Measurements from ENCODE around the gene ENO2.
"Not testable (repeated sequence)": the region's sequence is repeated elsewhere in the genome, so short reads cannot be mapped to it uniquely, and the experiment has no call there.

Gene ENO2

DNA sequence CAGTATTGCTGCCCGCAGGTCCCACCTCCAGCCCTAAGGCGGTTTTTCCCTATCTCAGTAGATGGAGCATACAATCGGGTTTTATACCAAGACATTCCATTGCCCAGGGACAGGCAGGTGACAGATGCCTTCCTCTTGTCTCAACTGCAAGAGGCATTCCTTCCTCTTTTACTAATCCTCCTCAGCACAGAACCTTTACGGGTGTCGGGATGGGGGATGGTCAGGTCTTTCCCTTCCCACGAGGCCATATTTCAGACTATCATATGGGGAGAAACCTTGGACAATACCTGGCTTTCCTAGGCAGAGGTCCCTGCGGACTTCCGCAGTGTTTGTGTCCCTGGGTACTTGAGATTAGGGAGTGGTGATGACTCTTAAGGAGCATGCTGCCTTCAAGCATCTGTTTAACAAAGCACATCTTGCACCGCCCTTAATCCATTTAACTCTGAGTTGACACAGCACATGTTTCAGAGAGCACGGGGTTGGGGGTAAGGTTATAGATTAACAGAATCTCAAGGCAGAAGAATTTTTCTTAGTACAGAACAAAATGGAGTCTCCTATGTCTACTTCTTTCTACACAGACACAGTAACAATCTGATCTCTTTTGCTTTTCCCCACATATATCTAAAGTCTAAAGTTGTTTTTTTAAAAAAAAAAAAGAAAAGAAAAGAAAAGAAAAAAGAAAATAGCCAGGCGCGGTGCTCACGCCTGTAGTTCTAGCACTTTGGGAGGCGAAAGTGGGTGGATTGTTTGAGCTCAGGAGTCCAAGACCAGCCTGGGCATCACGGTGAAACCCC is 28.0 kb upstream of the ENO2 start:
- DNase-seq, result not testable (repeated sequence)

- no peak for DNase-seq
These were observed 26.9 kb upstream of the ENO2 start for GRCh38 chr12:6887460-6887859.

DNA sequence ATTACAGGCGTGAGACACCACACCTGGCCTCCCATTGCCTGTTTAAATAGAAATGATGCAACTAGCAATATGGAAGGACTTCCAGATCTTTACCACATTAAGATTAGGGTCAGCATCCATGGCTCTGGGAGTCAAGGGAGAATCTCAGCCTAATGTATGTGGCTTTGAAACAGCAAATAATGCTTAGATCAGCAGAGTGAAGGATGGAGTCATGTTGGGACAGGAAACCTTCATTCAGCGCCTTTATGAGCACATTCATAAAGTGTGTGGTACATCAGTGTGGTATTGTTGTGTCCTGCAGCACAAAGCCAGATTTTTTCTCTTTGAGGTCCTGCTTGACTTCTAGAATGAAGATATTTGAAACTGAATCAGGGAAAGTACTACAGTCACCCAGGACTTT is 26.0 kb upstream of the ENO2 start:
- no peak for DNase-seq

DNA sequence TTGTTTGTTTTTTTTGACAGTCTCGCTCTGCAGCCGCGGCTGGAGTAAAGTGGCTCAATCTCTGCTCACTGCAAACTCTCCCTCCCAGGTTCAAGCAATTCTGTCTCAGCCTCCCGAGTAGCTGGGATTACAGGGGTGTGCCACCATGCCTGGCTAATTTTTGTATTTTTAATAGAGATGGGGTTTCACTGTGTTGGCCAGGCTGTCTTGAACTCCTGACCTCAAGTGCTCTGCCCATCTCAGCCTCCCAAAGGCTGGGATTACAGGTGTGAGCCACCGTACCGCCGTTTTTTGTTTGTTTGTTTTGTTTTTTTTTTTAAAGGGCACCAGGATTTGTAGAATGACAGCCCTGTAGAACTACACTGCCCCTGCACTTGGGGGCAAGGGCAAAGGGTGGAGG is 25.6 kb upstream of the ENO2 start:
- not testable (repeated sequence) for DNase-seq

DNA sequence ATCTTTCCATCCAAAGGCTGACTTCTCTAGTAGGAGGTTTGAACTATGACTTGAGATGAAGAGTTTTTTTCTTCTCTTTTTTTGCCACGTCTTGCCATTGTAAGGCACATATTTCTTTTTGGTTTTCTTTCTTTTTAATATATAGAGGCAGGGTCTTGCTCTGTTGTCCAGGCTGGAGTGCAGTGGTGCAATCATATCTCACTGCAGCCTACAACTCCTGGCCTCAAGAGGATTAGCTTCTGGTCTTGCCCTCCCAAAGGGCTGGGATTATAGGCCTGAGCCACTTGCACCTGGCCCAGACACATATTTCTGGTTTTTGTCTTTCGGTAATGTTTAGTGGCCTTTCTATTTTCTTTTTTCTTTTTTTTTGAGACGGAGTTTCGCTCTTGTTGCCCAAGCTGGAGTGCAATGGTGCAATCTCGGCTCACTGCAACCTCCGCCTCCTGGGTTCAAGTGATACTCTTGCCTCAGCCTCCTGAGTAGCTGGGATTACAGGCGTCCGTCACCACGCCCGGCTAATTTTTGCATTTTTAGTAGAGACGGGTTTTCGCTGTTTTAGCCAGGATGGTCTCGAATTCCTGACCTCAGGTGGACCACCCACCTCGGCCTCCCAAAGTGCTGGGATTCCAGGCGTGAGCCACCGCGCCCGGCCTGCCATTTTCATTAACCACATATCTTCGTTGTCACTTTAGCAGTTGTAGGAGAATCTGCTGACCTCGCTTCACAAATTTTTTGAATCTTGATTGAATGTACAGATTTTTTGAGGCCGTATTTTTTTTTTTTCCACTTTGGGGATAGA is 24.4 kb upstream of the ENO2 start:
- DNase-seq, result not testable (repeated sequence)

DNA sequence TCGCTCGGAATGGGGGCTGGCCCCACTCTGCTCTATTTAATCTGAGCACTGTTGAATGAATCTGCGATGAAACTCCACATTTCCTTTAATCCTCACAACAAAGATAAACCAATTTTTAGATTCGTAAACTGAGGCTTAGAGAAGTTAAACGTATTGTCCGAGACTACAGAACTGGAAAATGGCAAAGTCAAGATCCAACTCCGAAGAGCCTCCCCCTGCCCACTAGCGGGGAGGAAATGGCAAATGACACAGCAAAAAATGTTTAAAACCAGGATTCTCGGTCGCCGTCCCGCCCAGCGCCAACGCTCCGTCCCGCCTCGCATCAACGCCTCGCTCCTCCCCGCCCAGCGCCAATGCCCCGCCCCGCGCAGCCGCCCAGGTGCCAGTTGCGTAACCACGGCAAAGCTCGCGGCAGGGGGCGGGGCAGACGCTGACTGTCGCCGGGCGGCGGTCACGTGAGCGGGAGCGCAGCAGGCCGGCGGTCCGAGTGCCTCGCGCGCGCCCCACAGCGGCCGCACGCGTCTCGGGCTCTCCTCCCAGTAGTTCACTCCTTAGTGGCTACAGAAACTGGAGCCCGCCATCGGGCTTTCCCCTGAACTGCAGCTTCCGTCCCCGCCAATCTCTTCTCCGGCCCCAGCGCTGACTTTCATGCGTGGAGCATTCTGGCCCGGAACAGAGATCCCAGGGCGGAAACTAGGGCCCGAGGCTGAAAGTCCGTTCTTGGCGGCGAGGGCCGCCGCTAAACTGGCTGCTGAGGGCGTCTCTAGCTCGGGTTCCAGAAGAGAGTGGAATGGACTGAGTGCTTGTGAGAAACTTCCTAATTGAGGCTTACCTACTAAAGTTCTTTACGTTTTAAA is 23.4 kb upstream of the ENO2 start:
- peak; percentile 96 for DNase-seq

- DNase-seq, result no peak
These were observed 22.8 kb upstream of the ENO2 start for GRCh38 chr12:6891646-6892001.

DNA sequence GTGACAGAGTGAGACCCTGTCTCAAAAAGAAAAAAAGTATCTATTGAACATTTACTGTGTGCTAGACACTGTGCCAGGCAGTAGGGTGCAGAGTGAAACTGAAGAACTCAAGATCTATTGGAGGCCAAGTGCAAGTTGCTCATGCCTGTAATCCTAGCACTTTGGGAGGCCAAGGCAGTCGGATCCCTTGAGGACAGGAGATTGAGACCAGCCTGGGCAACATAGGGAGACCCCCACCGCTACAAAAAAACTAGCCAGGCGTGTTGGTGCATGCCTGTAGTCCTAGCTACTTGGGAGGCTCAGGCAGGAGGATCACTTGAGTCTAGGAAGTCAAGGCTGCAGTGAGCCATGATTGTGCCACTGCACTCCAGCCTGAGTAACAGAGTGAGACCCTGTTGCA is 21.7 kb upstream of the ENO2 start:
- not testable (repeated sequence) for DNase-seq

- DNase-seq, result no peak
These were observed 20.1 kb upstream of the ENO2 start for GRCh38 chr12:6894321-6894720.

- DNase-seq, result no peak
These were observed 17.4 kb upstream of the ENO2 start for GRCh38 chr12:6896846-6897435.

DNA sequence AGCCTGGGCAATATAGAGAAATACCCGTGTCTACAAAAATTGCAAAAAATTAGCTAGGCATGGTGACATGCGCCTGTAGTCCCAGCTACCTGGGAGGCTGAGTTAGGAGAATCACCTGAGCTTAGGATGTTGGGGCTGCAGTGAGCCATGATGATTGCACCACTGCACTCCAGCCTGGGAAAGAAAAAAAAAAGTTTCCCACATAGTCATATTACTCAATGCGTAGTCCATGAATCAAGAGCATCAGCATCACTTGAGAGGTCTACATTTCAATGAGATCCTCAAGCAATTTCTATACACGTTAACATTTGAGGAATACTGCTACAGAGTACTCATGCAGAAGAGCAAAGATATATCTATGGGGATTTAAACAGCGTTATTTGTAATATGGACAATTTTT is 15.0 kb upstream of the ENO2 start:
- DNase-seq, result no peak

- no peak for DNase-seq
These were observed 14.4 kb upstream of the ENO2 start for GRCh38 chr12:6899837-6900519.

DNA sequence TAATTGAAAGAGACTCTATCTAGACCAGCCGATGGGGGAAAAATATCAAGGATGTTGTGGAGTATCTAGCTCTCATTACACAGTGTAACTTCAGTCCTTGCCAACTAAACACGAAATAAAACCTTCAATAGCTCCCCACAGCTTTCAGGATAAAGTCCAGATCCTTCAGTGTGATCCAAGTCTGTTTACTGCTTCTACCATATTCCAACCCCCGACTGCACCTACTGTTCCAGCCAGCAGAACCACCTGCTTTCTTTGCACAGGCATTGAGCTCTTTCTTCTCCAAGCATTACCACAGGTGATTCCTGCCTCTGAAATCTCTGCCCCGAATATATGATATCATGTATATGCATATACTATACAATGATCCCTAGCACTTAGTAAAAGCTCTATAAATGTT is 11.9 kb upstream of the ENO2 start:
- DNase-seq, result no peak

DNA sequence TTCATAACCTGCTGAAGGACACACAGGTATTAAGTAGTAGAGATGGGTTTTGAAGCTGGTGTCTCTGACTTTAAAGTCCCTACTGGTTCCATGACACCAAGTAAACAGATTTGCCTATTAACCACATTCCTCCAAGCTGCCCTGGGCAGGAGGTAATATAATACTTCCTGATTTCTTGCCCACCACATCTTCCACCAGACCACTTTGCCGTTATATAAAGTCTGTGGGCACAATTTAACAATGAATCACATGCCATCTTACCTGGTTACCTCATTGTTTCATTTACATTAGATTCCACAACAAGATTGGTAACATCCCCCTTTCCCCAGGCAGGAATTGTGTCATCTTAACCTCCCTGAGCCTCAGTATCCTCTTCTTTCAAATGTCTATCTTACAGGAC is 10.7 kb upstream of the ENO2 start:
- no peak for DNase-seq

DNA sequence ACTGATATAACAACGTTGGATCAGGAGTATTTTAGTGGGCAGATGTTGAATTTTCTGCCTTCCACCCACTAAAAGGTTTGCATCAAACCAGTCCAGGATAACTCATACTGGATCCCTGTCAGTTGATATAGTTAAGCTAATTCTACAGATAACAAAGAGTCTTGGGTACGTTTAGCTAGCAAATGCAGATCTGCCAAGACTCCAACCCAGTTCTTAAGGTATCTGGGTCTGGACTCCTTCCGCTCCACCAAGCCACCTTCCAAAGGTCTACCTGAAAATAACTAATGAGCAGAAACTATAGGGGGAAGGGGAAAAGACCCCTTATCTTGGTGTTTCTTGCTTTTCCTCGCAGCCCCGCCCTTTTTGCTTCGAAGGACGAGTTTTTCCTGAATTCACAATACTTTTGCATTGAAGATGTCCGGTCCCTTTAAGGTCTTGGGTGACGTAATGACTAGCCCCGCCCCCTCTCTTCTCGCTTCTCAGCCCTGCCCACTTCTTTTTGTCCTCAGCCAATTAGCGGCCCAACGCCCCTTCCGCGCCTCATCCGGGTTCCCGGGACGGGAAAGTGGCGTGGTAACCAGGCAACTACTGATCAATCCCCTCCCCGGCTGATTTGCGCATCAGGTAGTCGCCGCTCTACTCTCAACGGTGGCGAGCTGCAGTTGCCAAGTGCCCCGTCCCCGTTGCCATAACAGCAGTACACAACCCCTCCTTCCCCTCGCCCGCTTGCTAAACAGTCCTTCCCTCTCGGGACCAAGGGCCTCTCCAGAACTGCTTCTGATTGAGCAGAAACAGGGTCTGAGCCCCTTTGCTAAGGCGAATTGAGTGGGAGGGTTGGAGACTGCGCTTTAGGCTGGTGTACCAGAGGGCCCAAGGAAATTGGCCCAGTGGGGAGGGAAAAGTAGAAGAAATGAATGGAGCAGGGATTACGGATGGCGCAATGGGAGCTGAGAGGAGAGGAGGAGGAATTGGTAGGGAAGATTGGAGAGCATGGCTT is 9.8 kb upstream of the ENO2 start, which contains the start of gene LRRC23:
LRRC23 (plus strand) TSS at position 543 of the 997 bp plus-strand sequence. CDS start 812 bp downstream, outside the sequence.
- DNase-seq, result peak; percentile 88

GRCh38 chr12:6905414-6906040 is 8.9 kb upstream of the ENO2 start:
- no peak for DNase-seq

DNA sequence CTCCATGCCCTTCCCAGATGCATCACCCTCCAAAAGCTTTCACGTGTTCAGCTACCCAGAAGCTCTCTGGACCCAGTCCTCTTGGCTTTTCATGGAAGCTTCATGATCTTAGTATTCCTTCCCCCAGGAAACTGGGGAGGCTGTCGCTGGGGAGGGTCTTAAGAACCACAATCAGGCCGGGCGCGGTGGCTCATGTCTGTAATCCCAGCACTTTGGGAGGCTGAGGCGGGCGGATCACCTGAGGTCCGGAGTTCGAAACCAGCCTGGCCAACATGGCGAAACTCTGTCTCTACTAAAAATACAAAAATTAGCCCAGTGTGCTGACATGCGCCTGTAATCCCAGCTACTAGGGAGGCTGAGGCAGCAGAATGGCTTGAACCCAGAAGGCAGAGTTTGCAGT is 6.2 kb upstream of the ENO2 start:
- DNase-seq, result not testable (repeated sequence)

DNA sequence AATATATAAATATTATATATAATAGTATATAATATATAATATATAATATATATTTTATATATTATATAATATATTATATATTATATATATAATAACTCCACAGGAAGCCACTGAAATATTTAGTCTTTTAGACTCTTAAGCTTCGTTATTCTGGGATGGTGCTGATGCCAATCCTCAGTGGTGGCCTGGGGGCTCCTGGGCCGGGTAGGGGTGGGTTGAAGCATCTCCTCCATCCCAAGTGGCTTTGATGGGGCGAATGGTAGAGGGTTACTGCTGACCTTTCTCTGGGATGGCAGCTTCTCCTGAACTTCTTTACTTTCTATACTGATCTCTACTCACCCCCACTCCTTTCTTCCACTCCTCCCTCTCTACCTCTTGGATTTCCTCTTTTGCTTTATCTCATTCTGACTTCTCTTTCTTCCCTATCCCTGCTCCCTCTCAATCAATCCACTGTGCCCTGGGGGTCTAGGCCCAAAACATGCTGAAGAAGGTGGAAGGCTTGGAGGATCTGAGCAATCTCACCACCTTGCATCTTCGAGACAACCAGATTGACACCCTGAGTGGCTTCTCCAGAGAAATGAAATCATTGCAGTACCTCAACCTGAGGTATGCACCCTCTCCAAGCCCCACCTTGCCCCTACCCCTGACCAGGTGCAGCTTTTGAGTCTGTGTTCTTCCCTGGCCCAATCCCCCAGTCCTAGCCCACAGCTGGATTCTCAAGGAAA is 4.8 kb upstream of the ENO2 start:
- DNase-seq, result no peak

DNA sequence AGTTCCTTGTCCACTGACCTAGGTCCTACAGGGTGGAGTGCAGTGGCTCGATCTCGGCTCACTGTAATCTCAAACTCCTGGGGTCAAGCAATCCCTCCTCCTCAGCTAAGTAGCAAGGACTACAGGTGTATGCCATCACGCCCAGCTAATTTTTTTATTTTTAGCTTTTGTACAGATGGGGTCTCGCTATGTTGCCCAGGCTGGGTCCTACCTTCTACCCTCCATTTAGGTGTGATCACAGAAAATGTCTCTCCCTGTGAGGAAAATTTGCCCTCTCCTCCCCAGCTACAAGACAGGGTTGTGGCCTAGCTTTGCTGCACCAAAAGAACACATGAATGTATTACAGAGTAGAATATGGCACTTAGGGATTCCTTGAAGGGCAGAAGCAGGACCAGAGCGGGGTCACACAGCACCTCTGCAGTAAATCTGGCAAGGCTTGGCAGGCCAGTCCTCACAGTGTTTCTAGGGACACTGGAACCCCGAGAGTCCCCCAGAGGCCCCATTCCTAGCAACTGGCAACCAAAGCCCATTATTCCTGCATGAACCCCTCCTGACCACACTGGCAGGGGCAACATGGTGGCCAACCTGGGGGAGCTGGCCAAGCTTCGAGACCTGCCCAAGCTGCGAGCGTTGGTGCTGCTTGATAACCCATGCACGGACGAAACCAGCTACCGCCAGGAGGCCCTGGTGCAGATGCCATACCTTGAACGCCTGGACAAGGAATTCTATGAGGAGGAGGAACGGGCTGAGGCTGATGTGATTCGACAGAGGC is 2.0 kb upstream of the ENO2 start:
- no peak for DNase-seq
